ENCODE results near the gene ZNF358.

The ZNF358 gene

GRCh38 chr19:7562646-7563393, 46.9 kb downstream of the ZNF358 start:
- no peak for DNase-seq

- no peak for DNase-seq
Observed at GRCh38 chr19:7564866-7565265, 49.0 kb downstream of the ZNF358 start.

DNA sequence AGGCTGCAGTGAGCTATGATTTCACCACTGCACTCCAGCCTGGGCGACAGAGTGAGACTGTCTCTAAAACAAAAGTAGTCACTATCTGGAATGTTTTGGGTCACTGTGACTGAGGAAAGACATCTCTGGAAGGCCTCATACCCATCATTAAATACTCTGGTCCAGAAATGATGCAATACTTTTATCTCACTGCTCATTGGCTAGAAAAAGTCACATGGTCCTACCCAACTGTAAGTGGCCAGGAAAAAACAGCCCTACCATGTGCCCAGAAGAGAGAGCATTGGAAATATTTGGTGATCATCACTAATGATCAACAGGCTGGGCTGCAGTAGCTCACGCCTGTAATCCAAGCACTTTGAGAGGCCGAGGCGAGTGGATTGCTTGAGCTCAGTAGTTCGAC, 49.4 kb downstream of the ZNF358 start:
- no peak for DNase-seq
